ENCODE results near the gene KIAA1755.
A peak's percentile ranks its signal among the peaks of the same experiment; 100 is the strongest.
"Not testable (repeated sequence)": the region's sequence is repeated elsewhere in the genome, so short reads cannot be mapped to it uniquely, and the experiment has no call there.

Gene KIAA1755

GRCh38 chr20:38249536-38250310 is 10.8 kb downstream of the KIAA1755 start:
- no peak for DNase-seq (ENCODE audit: low read depth in 1 of 2, low spot score in 1 of 2)
- TF ChIP-seq JUND (IDR thresholded peaks at IDR 0.05; ENCODE audit: low read depth): no peak
- in situ Hi-C loops (cut with HindIII; ENCODE audit: low pct_unique_long_range_greater_than_20kb, low sequenced_read_pairs): no loop called here

- TF ChIP-seq JUND (IDR thresholded peaks at IDR 0.05; ENCODE audit: low read depth): no peak
- no peak for DNase-seq (ENCODE audit: low read depth in 1 of 2, low spot score in 1 of 2)
- in situ Hi-C loops (cut with HindIII; ENCODE audit: low pct_unique_long_range_greater_than_20kb, low sequenced_read_pairs): no loop called here
Measured at GRCh38 chr20:38248133-38248532, 12.4 kb downstream of the KIAA1755 start.

GRCh38 chr20:38247725-38248124 is 12.8 kb downstream of the KIAA1755 start:
- in situ Hi-C loops (cut with HindIII; ENCODE audit: low pct_unique_long_range_greater_than_20kb, low sequenced_read_pairs); DNase-seq (ENCODE audit: low read depth in 1 of 2, low spot score in 1 of 2): not testable (repeated sequence)

GRCh38 chr20:38247166-38247509 is 13.4 kb downstream of the KIAA1755 start:
- DNase-seq (ENCODE audit: low read depth in 1 of 2, low spot score in 1 of 2): no peak
- in situ Hi-C loops (cut with HindIII; ENCODE audit: low pct_unique_long_range_greater_than_20kb, low sequenced_read_pairs): no loop called here
- TF ChIP-seq JUND (IDR thresholded peaks at IDR 0.05; ENCODE audit: low read depth): no peak

- in situ Hi-C loops (cut with HindIII; ENCODE audit: low pct_unique_long_range_greater_than_20kb, low sequenced_read_pairs): no loop called here
- no peak for DNase-seq (ENCODE audit: low read depth in 1 of 2, low spot score in 1 of 2)
- TF ChIP-seq JUND (IDR thresholded peaks at IDR 0.05; ENCODE audit: low read depth): no peak
Measured at GRCh38 chr20:38246357-38247165, 14.0 kb downstream of the KIAA1755 start.

GRCh38 chr20:38245753-38246152 is 14.8 kb downstream of the KIAA1755 start:
- no peak for DNase-seq (ENCODE audit: low read depth in 1 of 2, low spot score in 1 of 2)
- in situ Hi-C loops (cut with HindIII; ENCODE audit: low pct_unique_long_range_greater_than_20kb, low sequenced_read_pairs): no loop called here
- no peak for TF ChIP-seq JUND (IDR thresholded peaks at IDR 0.05; ENCODE audit: low read depth)

- in situ Hi-C loops (cut with HindIII; ENCODE audit: low pct_unique_long_range_greater_than_20kb, low sequenced_read_pairs): no loop called here
- TF ChIP-seq JUND (IDR thresholded peaks at IDR 0.05; ENCODE audit: low read depth): no peak
- DNase-seq (ENCODE audit: low read depth in 1 of 2, low spot score in 1 of 2): no peak
Measured at GRCh38 chr20:38243709-38244020, 16.9 kb downstream of the KIAA1755 start.

GRCh38 chr20:38242848-38243708 is 17.5 kb downstream of the KIAA1755 start:
- DNase-seq (ENCODE audit: low read depth in 1 of 2, low spot score in 1 of 2): peak in 1 of 2 experiments; percentile 57
- in situ Hi-C loops (cut with HindIII; ENCODE audit: low pct_unique_long_range_greater_than_20kb, low sequenced_read_pairs): no loop called here
- no peak for TF ChIP-seq JUND (IDR thresholded peaks at IDR 0.05; ENCODE audit: low read depth)

- in situ Hi-C loops (cut with HindIII; ENCODE audit: low pct_unique_long_range_greater_than_20kb, low sequenced_read_pairs): no loop called here
- no peak for TF ChIP-seq JUND (IDR thresholded peaks at IDR 0.05; ENCODE audit: low read depth)
- DNase-seq (ENCODE audit: low read depth in 1 of 2, low spot score in 1 of 2): no peak
Measured at GRCh38 chr20:38241201-38241600, 19.3 kb downstream of the KIAA1755 start.

- no peak for DNase-seq (ENCODE audit: low read depth in 1 of 2, low spot score in 1 of 2)
- TF ChIP-seq JUND (IDR thresholded peaks at IDR 0.05; ENCODE audit: low read depth): no peak
- in situ Hi-C loops (cut with HindIII; ENCODE audit: low pct_unique_long_range_greater_than_20kb, low sequenced_read_pairs): no loop called here
Measured at GRCh38 chr20:38239441-38239840, 21.1 kb downstream of the KIAA1755 start.

GRCh38 chr20:38238829-38239228 is 21.7 kb downstream of the KIAA1755 start:
- in situ Hi-C loops (cut with HindIII; ENCODE audit: low pct_unique_long_range_greater_than_20kb, low sequenced_read_pairs): no loop called here
- TF ChIP-seq JUND (IDR thresholded peaks at IDR 0.05; ENCODE audit: low read depth): no peak
- DNase-seq (ENCODE audit: low read depth in 1 of 2, low spot score in 1 of 2): no peak

- DNase-seq (ENCODE audit: low read depth in 1 of 2, low spot score in 1 of 2): no peak
- TF ChIP-seq JUND (IDR thresholded peaks at IDR 0.05; ENCODE audit: low read depth): no peak
- in situ Hi-C loops (cut with HindIII; ENCODE audit: low pct_unique_long_range_greater_than_20kb, low sequenced_read_pairs): no loop called here
Measured at GRCh38 chr20:38237381-38237780, 23.2 kb downstream of the KIAA1755 start.
